HG03280 (cell line): Measurements from ENCODE around the gene SGPL1.
A peak's percentile ranks its signal among the peaks of the same experiment; 100 is the strongest.

ENCODE experiments used
- ATAC-seq: cut with Tn5 transposase; IDR thresholded peaks from one replicate; pipeline ENCODE4 v1.9.1; 2021; ENCODE audit warnings: mild to moderate bottlenecking, moderate library complexity; ENCODE audit not compliant: unreplicated experiment

The SGPL1 gene

DNA sequence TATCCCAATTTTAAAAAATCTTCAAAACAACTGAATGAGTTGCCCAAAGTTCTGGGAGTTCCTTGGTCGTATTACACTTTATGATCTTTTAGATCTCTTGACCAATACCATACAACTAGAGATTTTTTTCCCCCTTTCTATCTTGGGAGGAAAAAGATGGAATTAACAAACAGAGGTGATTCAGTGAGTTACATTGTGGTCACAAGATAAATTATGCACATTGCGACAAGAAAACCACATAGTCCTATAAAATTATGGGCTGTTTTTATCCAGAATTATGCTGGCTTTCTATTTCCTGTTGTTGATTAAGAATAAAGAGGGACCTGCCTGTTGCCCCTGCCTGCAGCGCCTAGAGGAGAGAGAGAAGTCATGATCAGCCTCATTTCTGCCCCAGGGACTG, 8.2 kb upstream of the SGPL1 start:
- ATAC-seq, result no peak

DNA sequence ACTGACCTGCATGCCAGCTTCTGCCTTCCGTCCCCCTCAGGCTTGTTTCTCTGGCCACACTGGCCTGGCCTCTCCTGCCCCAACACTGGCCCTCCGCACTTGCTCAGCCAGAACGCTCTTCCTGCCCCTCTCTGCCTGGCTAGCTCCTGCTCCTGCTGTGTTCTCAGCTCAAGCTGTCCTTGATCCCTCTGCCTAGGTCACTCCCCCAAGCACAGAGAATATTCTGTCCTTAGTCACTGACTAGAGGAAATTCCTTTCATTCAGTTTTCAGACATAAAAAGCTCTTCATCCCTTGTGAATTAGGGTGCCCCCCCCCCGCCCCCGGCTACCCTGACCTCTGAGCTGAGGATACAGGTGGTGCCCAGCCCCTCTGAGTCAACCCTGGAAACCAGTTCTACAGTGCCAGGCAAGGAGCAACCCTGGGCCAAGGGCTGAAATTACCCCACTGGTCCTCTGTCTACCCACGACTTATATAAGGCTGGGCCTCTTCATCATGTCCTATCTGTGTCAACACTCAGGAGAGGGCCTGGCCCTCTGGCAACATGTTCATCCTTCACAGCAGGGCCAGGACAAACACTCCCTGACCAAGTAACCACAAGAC, 6.6 kb upstream of the SGPL1 start:
- ATAC-seq, result no peak

DNA sequence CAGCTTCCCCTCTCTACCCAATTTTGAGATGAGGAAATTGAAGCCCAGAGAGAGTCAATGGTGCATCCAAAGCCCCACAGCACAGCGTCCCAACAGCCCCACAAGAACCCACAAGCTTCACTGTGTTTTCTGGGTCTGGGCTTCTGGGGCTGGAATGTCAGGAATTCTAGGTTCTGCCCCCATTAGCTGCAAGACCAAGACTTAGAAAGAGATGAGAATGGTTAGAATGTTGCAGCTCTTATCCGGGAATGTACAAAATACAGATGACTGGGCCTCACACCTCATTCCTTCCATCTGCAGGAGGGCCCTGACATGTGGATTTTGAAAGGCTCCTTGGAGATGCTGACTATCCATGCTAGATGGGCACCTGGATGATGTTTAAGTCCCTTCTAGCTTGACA, 6.0 kb upstream of the SGPL1 start:
- no peak for ATAC-seq

DNA sequence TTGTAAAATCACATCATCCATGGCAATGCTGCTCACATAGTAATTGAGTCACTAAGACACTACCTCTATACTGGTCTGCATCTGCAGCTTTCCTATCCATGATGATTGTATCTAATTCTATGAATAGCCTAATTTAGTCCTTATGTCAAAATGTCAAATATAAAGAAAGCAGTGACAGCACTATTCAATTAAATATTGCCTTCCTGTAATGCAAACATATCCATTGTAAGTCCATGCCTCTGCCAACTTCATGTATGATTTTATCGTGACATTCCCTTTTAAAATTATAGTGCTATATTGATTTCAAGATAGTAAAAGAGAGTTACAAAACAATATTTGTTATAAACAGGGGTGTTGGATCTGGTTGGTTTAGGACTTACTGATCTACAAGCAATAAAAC, 4.8 kb upstream of the SGPL1 start:
- no peak for ATAC-seq

DNA sequence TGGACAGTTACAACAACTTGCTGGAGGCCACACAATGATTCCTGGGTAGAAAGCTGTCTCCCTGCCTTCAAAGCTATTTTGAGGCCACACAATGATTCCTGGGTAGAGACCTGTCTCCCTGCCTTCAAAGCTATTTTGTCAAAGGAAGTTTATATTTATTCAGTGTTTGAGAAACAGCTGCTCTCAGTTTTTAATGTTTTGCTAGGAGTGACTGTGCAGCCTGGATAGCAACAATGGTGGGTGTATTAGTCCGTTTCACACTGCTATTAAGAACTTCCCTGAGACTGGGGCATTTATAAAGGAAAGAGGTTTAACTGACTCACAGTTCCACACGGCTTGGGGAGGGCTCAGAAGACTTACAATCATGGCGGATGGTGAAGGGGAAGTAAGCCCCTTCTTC, 3.9 kb upstream of the SGPL1 start:
- no peak for ATAC-seq

DNA sequence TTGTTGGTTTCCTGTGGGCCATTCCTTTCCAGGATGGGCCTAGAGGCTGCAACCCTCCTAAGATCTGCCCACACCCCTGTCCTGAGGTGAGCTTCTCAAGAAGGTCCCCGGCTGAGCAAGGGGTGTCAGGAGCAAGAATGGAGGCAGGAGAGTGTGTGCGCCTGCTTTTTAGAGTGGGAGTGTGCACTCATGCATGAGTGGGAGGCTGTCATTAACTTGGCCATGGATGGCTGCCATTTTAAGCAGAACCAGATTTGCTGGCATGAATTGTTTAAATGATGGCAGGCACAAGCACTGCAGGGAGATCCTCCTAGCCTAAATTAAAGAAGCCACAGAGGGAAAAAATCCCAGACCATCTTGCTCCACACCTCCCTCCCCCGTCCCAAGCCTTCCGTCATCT, 2.9 kb upstream of the SGPL1 start:
- no peak for ATAC-seq

DNA sequence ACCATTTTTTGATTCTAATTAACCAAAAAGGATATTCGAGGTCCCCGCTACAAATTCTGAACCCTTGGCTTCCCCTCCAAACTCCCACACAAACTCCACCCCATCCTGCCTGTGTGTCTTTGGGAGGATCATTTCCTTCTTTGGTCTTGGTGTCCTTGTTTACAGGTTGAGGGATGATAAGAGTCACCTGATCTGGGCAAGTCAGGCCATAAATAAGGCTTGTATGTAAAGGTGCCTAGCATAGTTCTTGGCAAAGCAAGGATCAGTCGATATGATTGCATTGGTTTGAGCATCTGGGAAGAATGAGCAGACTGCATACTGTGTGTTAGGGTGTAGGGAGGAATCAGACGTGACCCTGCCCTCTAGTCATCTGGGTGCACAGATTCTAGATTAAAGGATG, 1.6 kb upstream of the SGPL1 start:
- no peak for ATAC-seq

DNA sequence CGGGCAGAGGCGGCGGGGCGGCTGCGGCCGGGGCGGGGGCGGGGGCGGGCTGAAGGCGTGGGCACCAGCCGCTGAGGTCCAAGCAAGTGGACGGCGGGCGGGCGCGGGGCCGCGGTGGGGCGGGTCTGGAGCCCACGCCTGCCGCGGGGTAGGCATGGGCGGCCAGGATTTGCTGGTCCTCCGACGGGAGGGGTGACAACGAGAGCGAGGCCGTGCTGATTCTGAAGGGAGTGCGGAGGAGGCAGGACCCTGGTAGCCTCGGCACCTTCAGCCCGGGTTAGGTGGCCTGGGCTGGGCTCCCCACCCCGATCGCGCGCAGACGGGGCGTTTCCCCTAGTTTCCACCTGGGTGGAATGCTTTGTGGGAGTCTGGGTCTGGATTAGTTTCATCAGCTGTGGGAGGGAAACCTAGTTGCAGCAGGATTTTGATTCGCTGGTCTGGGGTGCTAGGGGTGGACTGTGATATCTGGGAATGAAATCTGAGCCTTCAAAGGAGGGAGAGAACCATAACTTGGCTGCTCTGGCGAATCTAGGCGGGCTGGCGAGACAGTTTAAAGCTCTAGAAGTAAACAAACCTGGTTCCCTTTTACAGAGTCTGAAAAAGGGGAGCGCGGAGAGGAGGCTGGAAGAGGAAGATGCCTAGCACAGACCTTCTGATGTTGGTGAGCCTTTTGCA, 609 bp downstream of the SGPL1 start:
- ATAC-seq, result peak; percentile 29

DNA sequence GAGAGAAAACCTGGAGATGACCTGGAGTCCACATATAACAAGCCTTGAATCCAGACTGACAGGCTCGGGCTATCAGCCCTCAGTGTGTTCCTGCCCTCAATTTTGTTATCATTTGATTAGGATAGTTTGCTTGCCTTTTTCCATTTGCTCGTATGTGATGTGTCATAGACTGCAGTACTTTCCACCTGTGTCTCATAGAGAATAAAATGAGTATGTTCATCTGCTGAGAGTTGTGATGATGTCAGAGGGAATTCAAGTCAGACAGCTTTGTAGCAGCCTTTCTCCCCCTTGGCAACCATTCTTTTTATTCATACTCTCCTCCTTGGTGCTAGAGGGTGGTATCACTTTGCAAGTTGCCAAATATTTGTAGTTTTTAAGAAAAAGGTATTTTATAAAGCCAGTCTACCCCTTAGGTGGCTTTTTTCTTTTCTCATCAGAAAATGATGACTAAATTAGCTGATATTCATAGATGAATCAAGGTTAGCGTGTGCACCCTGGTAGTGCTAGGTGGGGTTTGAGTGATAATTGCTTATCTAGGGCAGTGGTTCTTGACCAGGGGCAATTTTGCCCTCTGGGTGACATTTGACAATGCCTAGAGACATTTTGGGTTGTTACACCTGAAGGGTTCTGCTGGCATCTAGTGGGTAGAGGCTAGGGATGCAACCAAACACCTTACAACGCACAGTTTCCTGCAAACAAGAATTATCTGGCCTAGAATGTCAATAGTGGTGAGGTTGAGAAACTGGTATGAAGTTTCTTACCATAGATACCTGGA, 5.4 kb downstream of the SGPL1 start:
- ATAC-seq, result no peak

DNA sequence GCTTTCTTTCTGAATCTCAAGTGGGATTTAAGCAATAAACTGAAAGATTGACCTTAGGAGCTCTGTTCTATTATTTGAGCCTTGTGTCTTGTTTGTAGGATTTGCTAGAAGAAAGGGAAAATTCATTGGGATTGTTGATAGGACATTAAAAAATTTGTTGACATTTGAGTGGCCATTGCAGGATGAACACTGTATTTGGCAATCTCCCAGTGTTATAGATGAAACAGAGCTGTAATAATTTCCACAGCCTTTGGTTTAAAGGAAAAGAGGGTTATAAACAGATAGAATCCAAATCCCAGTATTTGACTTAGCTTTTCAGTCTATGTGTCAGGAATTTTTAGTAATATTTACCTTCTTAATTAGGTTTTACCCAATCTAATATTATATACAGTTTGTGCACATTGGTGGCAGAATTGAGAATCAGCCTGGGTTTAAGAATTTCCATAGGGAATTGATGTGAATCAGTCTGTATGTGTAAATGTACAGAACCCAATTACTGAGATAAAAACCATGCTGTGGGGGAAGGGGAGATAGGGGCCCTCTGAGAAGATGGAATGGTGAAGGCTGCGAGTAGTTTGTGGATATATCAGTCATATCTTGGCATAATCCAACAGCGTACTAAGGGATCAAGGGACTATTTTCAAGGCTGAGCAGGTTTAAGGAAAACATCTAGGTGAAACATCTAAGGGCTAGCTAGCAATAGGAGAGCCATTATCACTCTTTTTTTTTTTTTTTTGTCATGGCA, 6.5 kb downstream of the SGPL1 start:
- no peak for ATAC-seq

DNA sequence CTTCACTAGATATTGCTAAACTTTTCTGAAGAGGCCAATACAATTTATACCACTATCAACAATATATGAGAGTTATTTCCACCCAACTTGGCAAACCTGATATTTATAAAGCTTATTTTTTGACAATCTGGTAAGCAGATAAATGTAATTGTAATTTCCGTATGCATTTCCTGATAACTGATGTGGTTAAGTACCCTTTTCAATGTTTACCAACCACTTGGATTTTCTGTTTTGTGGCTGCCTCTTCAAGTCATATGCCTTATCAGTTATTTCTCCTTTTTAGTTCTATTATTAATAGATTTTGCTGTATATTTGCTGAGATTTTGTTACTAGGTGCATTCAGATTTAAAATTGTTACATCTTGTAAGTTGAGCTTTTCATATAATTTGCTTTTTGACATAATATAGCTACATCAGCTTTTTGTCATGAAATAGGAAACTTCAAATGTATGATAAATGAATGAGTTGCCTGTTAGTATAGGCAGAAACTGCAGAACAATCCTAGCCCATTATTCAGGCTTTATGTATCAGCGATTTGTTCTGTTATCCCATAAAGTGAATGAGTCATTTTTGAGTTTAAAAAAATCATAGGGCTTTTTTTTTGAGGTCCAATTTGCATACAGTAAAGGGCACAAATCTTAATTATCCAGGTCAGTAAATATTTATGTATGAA, 11.5 kb downstream of the SGPL1 start:
- ATAC-seq, result no peak

DNA sequence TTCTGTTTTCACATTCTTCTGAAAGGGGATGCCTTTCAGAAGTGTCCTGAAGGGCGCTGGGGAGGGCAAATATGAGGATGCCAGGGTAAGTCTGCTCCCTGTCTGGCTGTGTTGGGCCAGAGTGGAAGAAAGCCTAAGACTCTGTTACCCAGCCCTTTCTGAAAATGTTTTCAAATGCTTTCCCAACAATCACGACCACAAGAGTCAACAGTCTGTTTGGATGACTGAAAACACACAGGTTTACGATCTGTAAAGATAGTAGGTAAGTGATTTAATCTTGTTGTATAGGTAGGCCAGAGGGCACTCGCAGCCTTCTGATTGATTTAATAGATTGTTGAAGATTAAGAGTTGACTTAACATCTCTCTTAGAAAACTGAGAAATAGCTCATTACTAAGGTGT, 13.2 kb downstream of the SGPL1 start:
- ATAC-seq, result no peak

DNA sequence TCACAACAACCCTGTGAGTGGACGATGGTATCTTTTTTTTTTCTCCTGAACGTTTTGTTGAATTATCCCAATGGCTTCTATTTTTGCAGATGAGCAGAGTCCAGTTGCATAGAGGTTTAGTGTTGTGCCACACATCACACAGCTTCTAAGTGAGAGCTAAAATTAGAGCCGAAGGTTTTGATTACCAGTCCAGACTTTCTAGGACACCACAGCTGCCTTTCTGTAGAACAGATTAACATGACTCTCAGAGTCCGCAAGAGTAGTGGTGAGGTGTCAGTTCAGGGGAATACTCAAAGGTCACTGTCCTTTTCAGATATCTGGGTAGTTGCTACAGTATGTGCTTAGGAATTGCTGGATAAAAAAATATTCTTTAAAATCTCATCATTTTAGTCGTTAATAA, 13.8 kb downstream of the SGPL1 start:
- no peak for ATAC-seq

DNA sequence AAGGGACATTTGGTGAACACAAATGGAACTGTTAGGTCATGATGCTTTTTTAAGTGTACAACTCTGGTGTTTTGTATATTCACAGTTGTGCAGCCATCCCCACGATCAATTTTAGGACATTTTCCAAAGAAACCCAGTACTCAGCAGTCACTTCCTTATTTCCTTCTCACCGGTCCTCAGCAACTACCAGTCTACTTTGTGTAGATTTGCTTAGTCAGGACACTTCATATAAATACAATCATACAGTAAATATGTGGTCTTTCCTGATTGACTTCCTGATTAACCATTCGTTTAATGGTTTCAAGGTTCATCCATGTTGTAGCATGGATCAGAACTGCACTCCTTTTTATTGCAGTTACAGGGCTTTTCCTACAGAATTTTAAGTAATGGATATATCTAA, 14.4 kb downstream of the SGPL1 start:
- no peak for ATAC-seq

DNA sequence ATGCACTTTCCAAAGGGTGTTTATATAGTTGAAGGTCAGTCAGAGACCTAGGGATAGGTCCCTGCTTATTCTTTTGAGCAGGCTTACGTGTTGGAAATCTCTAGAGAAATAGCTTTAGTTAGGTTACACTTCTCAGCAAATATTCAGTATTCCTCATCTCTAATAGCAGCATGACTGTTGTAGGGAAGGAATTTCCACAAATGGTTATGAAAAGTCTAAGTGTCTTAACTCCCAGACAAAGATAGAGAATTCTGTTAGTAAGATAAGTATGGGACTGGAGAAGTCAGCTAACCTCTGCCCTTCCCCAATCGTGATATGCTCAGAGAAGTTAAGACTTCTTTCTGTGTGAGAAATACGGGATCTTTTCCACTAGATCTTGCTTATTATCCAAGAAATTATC, 16.5 kb downstream of the SGPL1 start:
- ATAC-seq, result no peak

DNA sequence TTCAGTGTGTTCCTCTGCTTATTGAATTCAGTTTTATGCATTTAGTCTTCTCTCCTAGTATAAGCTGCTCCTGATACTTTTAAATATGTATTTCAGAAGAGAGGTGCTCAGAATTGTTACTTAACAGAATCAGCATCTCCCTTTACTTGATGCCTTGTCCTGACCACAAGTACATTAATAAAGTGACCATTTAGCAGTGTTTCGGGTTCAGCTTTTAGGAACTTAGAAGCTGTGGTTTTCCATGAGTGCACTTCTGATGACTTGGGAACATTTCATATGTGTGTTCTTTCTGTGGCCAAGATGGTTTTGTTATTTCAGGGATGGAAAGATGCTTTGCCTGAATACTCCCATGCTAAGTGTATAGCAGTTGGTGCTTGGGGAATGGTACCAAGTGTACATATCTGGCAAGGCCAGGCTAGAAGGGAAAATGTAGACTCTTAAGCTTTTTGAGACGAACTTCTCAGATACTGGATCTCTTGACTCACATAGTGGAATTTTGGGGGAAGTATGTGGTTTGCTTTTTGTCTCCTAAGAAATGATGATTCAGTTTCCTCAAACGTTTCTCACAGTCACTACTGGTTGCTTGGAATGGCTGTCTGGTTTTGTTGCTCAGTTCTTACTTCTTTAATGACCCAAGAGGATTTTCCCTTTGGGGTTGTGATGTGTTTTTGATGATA, 17.2 kb downstream of the SGPL1 start:
- ATAC-seq, result no peak

DNA sequence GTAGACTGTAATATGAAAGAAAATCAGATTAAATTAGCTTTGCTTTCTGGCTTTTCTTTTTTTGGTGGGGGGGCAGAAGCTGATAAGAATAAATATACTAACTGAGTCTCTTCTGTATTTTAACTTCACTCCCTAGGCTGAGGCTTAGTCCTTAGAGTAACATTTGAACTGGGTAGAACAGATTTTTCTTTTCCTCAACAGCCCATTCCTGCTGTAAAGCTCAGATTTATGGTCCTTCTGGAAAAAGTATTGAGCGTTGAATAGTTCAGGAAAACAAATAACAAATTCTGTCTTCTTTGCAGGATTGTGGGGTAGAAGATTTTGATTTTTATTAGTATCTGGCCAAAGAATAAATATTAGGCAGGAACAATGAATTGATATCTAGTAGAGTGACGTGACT, 17.9 kb downstream of the SGPL1 start:
- ATAC-seq, result no peak

DNA sequence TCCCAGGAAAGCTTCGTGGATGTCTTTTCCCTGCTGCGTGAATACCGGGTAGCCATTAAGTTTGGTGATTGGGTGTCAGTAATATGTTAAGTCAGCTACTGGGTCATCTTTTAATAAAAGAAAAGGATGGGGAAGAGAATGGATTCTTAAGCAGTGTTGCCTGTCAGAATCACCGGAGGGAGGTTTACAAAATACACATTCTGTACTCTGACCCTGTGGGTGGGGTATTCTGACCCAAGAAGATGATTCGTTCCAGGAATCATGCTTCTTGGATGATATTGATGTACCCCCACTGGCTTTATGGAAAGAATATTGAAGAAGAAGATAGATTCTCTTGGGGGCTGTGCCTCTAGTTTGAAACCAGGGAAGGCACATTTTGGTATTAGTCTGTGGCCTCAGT, 18.3 kb downstream of the SGPL1 start:
- no peak for ATAC-seq

DNA sequence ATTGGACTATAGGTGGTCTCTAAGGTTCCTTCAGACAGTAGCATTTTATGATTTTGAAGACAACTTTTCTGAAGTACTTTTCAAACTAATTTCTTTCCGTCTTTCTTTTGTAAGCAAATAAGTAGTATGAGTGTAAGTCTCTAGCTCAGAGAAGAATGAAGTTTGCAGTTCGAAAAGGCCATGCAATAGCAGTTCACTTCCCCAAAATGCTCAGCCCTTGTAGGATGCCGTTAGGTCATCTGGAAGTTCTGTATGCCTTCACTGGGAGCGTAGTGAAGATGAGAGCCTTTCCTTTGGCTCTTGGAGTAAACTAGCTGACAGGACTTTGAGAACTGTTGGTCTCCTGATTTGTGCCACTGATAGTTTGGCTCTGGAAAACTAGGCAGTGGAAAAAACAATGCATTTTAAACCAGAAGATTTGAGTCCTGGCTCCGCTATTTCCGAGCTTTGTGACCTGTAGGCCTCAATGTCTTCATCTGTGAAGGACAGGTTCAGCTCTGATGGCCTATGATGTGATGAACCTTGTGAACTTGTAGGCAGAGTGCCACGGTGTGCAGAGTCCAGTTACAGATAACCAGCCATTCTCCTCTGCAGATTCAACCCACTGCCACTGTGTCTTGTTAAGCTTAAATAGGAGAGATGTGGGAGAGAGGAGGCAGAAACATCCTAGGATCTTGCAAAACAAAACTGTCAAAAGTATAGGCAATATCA, 18.8 kb downstream of the SGPL1 start:
- no peak for ATAC-seq

DNA sequence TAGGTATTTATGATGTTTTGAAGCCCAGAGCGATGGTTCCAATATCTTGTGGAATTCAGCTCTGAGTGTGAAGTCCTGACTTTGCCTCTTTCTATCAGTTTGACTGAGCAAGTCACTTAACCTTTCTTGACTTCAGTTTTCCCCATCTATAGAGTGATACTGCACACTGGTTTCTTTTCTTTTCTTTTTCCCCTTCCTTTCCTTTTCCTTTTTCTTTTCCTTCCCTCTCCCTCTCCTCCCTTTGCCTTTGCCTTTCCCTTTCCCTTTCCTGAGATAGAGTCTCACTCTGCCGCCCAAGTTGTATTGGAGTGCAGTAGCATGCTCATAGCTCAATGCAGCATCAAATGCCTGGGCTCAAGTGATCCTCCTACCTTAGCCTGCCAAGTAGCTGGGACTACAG, 20.6 kb downstream of the SGPL1 start:
- ATAC-seq, result no peak
